Naive thymus-derived CD4-positive, alpha-beta T cell (primary cell): Measurements from ENCODE around the gene MTF1. TPM values are rescaled to one million over a fixed set of nuclear protein-coding genes. Genes with fewer than 3 reads are reported as not detected.

ENCODE experiments used
- ATAC-seq: fragments of 150-1000 bp; cut with Tn5 transposase; 2 replicates; pipeline ENCODE4 v1.10.0; 2021; ENCODE audit warnings: mild to moderate bottlenecking, moderate library complexity
- CTCF ChIA-PET: fragments of 350-600 bp; sonication (Branson Sonifier 250); formaldehyde crosslinking; loops from one replicate; lab custom pipeline; 2021; ENCODE audit warnings: antibody characterized with exemption; lab: Charles Lee
- POLR2A ChIA-PET: fragments of 350-600 bp; sonication (Branson Sonifier 250); formaldehyde crosslinking; loops from one replicate; lab custom pipeline; 2021; ENCODE audit warnings: antibody characterized with exemption, inconsistent platforms; lab: Charles Lee
- DNase-seq, 9 donors: peaks; one replicate each; pipeline versions ENCODE4 v3.0.0 to v3.0.0-alpha.2; 2020 to 2022; ENCODE audit warnings: mixed read lengths in 1 of 9
- H3K27ac ChIP-seq: one replicate; pipeline ENCODE4 v1.7.0; 2013; ENCODE audit warnings: mild to moderate bottlenecking, low read depth, low read length, moderate library complexity
- H3K27me3 ChIP-seq, 2 donors: one replicate each; pipeline ENCODE4 v1.7.0; 2013; ENCODE audit warnings: low read length in 2 of 2, mild to moderate bottlenecking in 2 of 2, moderate library complexity in 2 of 2; ENCODE audit not compliant: control insufficient read depth in 2 of 2, insufficient read depth in 2 of 2
- H3K36me3 ChIP-seq, 3 experiments: 1 replicate in 2 of 3; 2 replicates in 1 of 3; pipeline ENCODE4 v1.7.0; 2013; ENCODE audit warnings: low read length in 3 of 3, mild to moderate bottlenecking in 3 of 3, moderate library complexity in 1 of 3; ENCODE audit not compliant: insufficient read depth in 3 of 3, control insufficient read depth in 2 of 3
- H3K4me1 ChIP-seq, 2 donors: one replicate each; pipeline ENCODE4 v1.7.0; 2013; ENCODE audit warnings: low read length in 2 of 2, mild to moderate bottlenecking in 2 of 2, moderate library complexity in 1 of 2; ENCODE audit not compliant: control insufficient read depth in 2 of 2, insufficient read depth in 2 of 2
- H3K4me3 ChIP-seq: 2 replicates; pipeline ENCODE4 v1.7.0; 2013; ENCODE audit warnings: mild to moderate bottlenecking, low read length
- H3K9me3 ChIP-seq, 3 experiments: 1 replicate in 2 of 3; 2 replicates in 1 of 3; pipeline ENCODE4 v1.7.0; 2013; ENCODE audit warnings: low read length in 3 of 3; ENCODE audit not compliant: control insufficient read depth in 2 of 3
- H3K27ac Mint-ChIP-seq, 9 donors: one replicate each; pipeline ENCODE4 v1.8.0; 2020 to 2022; ENCODE audit warnings: mixed read lengths in 9 of 9, mild to moderate bottlenecking in 8 of 9, moderate library complexity in 5 of 9, inconsistent platforms in 2 of 9
- H3K27me3 Mint-ChIP-seq, 5 donors: one replicate each; pipeline ENCODE4 v1.8.0; 2021 to 2022; ENCODE audit warnings: mixed read lengths in 5 of 5, mild to moderate bottlenecking in 1 of 5
- H3K36me3 Mint-ChIP-seq, 5 donors: one replicate each; pipeline ENCODE4 v1.8.0; 2020 to 2022; ENCODE audit warnings: mixed read lengths in 5 of 5, mild to moderate bottlenecking in 3 of 5, inconsistent platforms in 1 of 5
- H3K4me1 Mint-ChIP-seq, 7 donors: one replicate each; pipeline ENCODE4 v1.8.0; 2020 to 2022; ENCODE audit warnings: mixed read lengths in 7 of 7, mild to moderate bottlenecking in 3 of 7, inconsistent platforms in 1 of 7
- H3K4me3 Mint-ChIP-seq, 10 donors: one replicate each; pipeline ENCODE4 v1.8.0; 2020 to 2022; ENCODE audit warnings: mild to moderate bottlenecking in 10 of 10, mixed read lengths in 10 of 10, moderate library complexity in 6 of 10, inconsistent platforms in 2 of 10
- H3K9me3 Mint-ChIP-seq, 11 donors: one replicate each; pipeline ENCODE4 v1.8.0; 2020 to 2022; ENCODE audit warnings: mixed read lengths in 11 of 11, mild to moderate bottlenecking in 4 of 11, inconsistent platforms in 1 of 11, moderate library complexity in 1 of 11
- intact Hi-C, 2 donors: fragments of 100-400 bp; cut with micrococcal nuclease; formaldehyde crosslinking; loops; one replicate each; pipeline ENCODE4 v1.15.1; 2023
- polyA plus RNA-seq, 2 donors: library from polyadenylated mRNA; unstranded; fragments of 300-500 nt; fragmentation: Illumina TruSeq; gene quantifications; one replicate each; pipeline ENCODE4 v1.2.3, GENCODE V29; 2021
- total RNA-seq, 6 experiments: library from RNA in 5 of 6; stranded (reverse) in 5 of 6; gene quantifications; 1 replicate in 5 of 6; 2 replicates in 1 of 6; pipeline ENCODE4 v1.2.3 and lab custom pipeline; 2021 to 2026

MTF1 gene
- total and polyA plus RNA-seq, 7 experiments from 2014 or later: 22.9 to 45.2 (median 27.1) TPM

- CTCF ChIA-PET: interaction anchor here (1.4 kb wide), 1 partner anchor 129 kb away, joined by 3 read pairs; no protein-coding TSS in a partner anchor
- DNase-seq: peak in 6 of 9 donors; percentile 22 to 49 (median 38)
- Histone ChIP-seq H3K9me3 (no peaks in the 10 kb centered on the region), H3K27ac (no peak overlapping the region), H3K36me3 (peaks cover 5 to 44% (median 32%) of the 10 kb centered on the region in 3 experiments), H3K4me1 (no peaks in the 10 kb centered on the region), H3K27me3 (no peaks in the 10 kb centered on the region), H3K4me3 (no peak overlapping the region)
- intact Hi-C loops: loop anchor here (1.0 to 5.0 kb wide), 4 partner anchors 42 to 945 kb away; partner anchors contain the start of gene SF3A3 (in 1 of the 2)
- Mint-ChIP-seq H3K27me3 (no peaks in the 10 kb centered on the region), H3K4me1 (peaks cover 0 to 10% (median 4%) of the 10 kb centered on the region in 7 donors), H3K9me3 (peaks cover 0 to 6% (median 0%) of the 10 kb centered on the region in 11 donors), H3K4me3 (no peak overlapping the region), H3K36me3 (peaks cover 6 to 43% (median 17%) of the 10 kb centered on the region in 5 donors), H3K27ac (peak overlapping the region in 4 of 9 donors; percentile 43 to 65 (median 50))
- POLR2A ChIA-PET: no interaction called here
- ATAC-seq: peak; percentile 64
These were observed 31.1 kb upstream of the MTF1 start for GRCh38 chr1:37890378-37891014.

- H3K36me3 Mint-ChIP-seq: peaks cover 6 to 52% (median 14%) of the 10 kb centered on the region in 5 donors
- Histone ChIP-seq H3K4me3 (no peak overlapping the region), H3K36me3 (peaks cover 8 to 58% (median 32%) of the 10 kb centered on the region in 3 experiments), H3K4me1 (no peaks in the 10 kb centered on the region), H3K27ac (no peak overlapping the region), H3K9me3 (no peaks in the 10 kb centered on the region), H3K27me3 (no peaks in the 10 kb centered on the region)
- no peaks in the 10 kb centered on the region for H3K9me3 Mint-ChIP-seq
- ChIA-PET POLR2A (no interaction called here), CTCF (no interaction called here)
- peak overlapping the region in 1 of 9 donors; percentile 44 for H3K27ac Mint-ChIP-seq
- peaks cover 4 to 17% (median 6%) of the 10 kb centered on the region in 7 donors for H3K4me1 Mint-ChIP-seq
- DNase-seq: no peak
- ATAC-seq: no peak
- intact Hi-C loops: no loop called here
- no peaks in the 10 kb centered on the region for H3K27me3 Mint-ChIP-seq
- no peak overlapping the region for H3K4me3 Mint-ChIP-seq
These were observed 28.8 kb upstream of the MTF1 start for GRCh38 chr1:37888022-37888700.

GRCh38 chr1:37884145-37884544 is 24.8 kb upstream of the MTF1 start:
- Histone ChIP-seq H3K27ac (peak overlapping the region; percentile 50), H3K9me3 (no peaks in the 10 kb centered on the region), H3K4me1 (no peaks in the 10 kb centered on the region), H3K4me3 (no peak overlapping the region), H3K27me3 (no peaks in the 10 kb centered on the region), H3K36me3 (peaks cover 17 to 84% (median 36%) of the 10 kb centered on the region in 3 experiments)
- intact Hi-C loops: no loop called here
- ChIA-PET CTCF (interaction anchor here (0.6 kb wide), 1 partner anchor 24 kb away, joined by 3 read pairs; no protein-coding TSS in a partner anchor), POLR2A (interaction anchor here (1.1 kb wide), 1 partner anchor 66 kb away, joined by 3 read pairs; no protein-coding TSS in a partner anchor)
- Mint-ChIP-seq H3K27ac (peak overlapping the region in 5 of 9 donors; percentile 66 to 99 (median 89)), H3K27me3 (no peaks in the 10 kb centered on the region), H3K9me3 (no peaks in the 10 kb centered on the region), H3K4me3 (peak overlapping the region in 3 of 10 donors; percentile 63 to 64 (median 64)), H3K36me3 (peaks cover 14 to 69% (median 29%) of the 10 kb centered on the region in 5 donors), H3K4me1 (peaks cover 0 to 29% (median 9%) of the 10 kb centered on the region in 7 donors)
- ATAC-seq: no peak
- no peak for DNase-seq

- no peaks in the 10 kb centered on the region for H3K4me1 ChIP-seq
- peaks cover 17 to 81% (median 35%) of the 10 kb centered on the region in 3 experiments for H3K36me3 ChIP-seq
- Mint-ChIP-seq H3K27me3 (no peaks in the 10 kb centered on the region), H3K36me3 (peaks cover 14 to 66% (median 29%) of the 10 kb centered on the region in 5 donors), H3K4me3 (peak overlapping the region in 4 of 10 donors; percentile 16 to 64 (median 64)), H3K27ac (peak overlapping the region in 7 of 9 donors; percentile 23 to 99 (median 82)), H3K4me1 (peaks cover 0 to 29% (median 9%) of the 10 kb centered on the region in 7 donors), H3K9me3 (no peaks in the 10 kb centered on the region)
- DNase-seq (no peak), ATAC-seq (peak; percentile 41)
- intact Hi-C loops: no loop called here
- H3K27me3 ChIP-seq: no peaks in the 10 kb centered on the region
- POLR2A ChIA-PET: interaction anchor here (1.1 kb wide), 1 partner anchor 66 kb away, joined by 3 read pairs; no protein-coding TSS in a partner anchor
- peak overlapping the region; percentile 50 for H3K27ac ChIP-seq
- H3K9me3 ChIP-seq: no peaks in the 10 kb centered on the region
- no peak overlapping the region for H3K4me3 ChIP-seq
- CTCF ChIA-PET: interaction anchor here (0.6 kb wide), 1 partner anchor 24 kb away, joined by 3 read pairs; no protein-coding TSS in a partner anchor
These were observed 24.3 kb upstream of the MTF1 start for GRCh38 chr1:37883671-37884070.

- Mint-ChIP-seq H3K4me1 (peaks cover 0 to 29% (median 9%) of the 10 kb centered on the region in 7 donors), H3K36me3 (peaks cover 8 to 48% (median 29%) of the 10 kb centered on the region in 5 donors), H3K9me3 (no peaks in the 10 kb centered on the region), H3K27ac (no peak overlapping the region), H3K4me3 (no peak overlapping the region), H3K27me3 (no peaks in the 10 kb centered on the region)
- intact Hi-C loops: no loop called here
- no peaks in the 10 kb centered on the region for H3K27me3 ChIP-seq
- peaks cover 13 to 80% (median 22%) of the 10 kb centered on the region in 3 experiments for H3K36me3 ChIP-seq
- POLR2A ChIA-PET: interaction anchor here (0.6 kb wide), 1 partner anchor 1055 kb away, joined by 5 read pairs; no protein-coding TSS in a partner anchor
- H3K27ac ChIP-seq: no peak overlapping the region
- H3K4me3 ChIP-seq: no peak overlapping the region
- ATAC-seq (no peak), DNase-seq (no peak)
- CTCF ChIA-PET: interaction anchor here (0.7 kb wide), 1 partner anchor 113 kb away, joined by 3 read pairs; no protein-coding TSS in a partner anchor
- H3K9me3 ChIP-seq: no peaks in the 10 kb centered on the region
- H3K4me1 ChIP-seq: no peaks in the 10 kb centered on the region
These were observed 20.5 kb upstream of the MTF1 start for GRCh38 chr1:37879865-37880264.

- Mint-ChIP-seq H3K27ac (peak overlapping the region in 1 of 9 donors; percentile 83), H3K4me1 (peaks cover 0 to 17% (median 0%) of the 10 kb centered on the region in 7 donors), H3K36me3 (peaks cover 7 to 49% (median 28%) of the 10 kb centered on the region in 5 donors), H3K4me3 (no peak overlapping the region), H3K9me3 (no peaks in the 10 kb centered on the region), H3K27me3 (no peaks in the 10 kb centered on the region)
- intact Hi-C loops: no loop called here
- H3K4me3 ChIP-seq: no peak overlapping the region
- ChIA-PET CTCF (no interaction called here), POLR2A (no interaction called here)
- no peaks in the 10 kb centered on the region for H3K27me3 ChIP-seq
- H3K36me3 ChIP-seq: peaks cover 15 to 86% (median 23%) of the 10 kb centered on the region in 3 experiments
- H3K4me1 ChIP-seq: no peaks in the 10 kb centered on the region
- no peak for DNase-seq
- no peaks in the 10 kb centered on the region for H3K9me3 ChIP-seq
- no peak overlapping the region for H3K27ac ChIP-seq
- ATAC-seq: no peak
These were observed 18.7 kb upstream of the MTF1 start for GRCh38 chr1:37878071-37878470.
